SK-N-MC (cell line): Measurements from ENCODE around the gene AGAP1.

ENCODE experiments used
- EZH2 ChIP-seq: fragments of 200-600 bp; sonication (generic); IDR thresholded peaks from one replicate; pipeline ENCODE4 v1.6.1; 2017; ENCODE audit warnings: antibody characterized with exemption
- POLR2AphosphoS5 ChIP-seq: IDR thresholded peaks from 2 replicates; pipeline ENCODE4 v1.6.1; 2012; ENCODE audit warnings: mild to moderate bottlenecking, low read depth, low read length, borderline replicate concordance

DNA sequence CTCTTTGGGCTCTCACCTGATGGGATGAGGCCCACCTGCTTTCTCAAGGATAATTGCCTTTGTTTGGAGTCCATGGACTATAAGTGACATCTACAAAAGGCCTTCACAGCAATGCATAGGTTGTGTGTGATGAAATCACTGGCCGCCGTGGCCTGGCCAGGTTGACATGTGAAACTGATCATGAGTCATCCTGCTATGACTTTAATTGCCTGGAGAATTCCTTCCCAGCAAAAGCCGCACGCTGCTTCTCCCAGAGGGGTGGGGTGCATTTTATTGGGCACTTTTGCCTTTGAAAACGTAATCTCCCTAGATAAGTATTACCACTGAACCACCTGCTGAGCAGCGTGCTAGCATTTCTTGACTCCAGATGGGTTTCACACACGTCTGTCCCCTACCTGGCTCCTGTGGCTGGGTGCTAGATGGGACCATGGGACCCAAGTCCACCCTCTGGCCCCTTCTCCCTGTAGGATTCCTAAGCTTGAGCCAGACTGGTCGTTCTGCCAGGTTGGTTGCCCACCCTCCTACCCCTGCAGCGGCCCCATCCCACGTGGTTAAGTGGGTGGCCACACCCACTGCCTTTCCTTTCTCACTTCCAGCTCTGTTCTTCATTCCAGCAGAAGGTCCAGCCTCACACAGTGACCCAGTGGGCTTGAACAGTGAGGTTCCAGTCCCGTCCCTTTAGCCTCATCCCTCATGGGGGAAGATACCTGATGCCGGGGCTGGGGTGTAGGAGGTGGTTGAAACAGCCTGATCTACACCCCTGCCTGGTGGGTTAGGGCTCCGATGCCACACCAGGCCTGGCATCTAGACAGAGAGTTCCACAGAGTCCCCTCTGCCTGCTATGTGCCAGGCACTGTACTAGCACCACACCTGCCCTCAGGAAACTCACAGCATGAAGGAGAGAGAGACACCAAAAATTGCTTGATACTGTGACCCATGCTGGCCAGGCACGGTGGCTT, 584.7 kb downstream of the AGAP1 start:
- TF ChIP-seq POLR2AphosphoS5: no peak
- TF ChIP-seq EZH2: no peak
